ENCODE results near the gene CC2D1A.
"Not testable (repeated sequence)": the region's sequence is repeated elsewhere in the genome, so short reads cannot be mapped to it uniquely, and the experiment has no call there.

The CC2D1A gene

DNA sequence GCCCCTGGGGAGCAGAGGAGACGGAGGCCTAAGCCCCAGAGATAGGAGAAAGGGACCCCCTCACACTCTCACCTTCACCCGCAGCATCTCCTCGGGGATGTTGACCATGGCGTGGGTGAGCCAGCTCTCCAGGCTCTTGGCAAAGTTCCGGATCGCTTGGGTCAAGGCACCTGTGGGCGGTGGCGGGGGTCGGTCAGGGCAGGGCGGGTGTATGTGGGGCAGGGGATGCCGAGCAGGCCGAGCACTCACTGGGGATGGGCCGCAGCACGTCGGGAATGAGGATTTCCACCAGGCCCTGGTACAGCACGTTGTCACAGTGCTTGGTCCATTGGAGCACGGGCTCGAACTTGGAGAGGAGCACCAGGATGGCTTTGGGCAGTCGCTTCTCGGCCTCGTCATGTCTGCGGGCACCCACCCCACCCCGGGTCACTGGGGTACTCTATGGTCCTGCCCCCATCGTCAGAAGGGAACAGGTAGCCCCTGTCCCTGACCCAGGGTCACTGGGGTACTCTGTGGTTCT, 59.4 kb downstream of the CC2D1A start:
- Histone ChIP-seq H4K8ac (ENCODE audit: low read length) (no peak overlapping the region), H3K4ac (ENCODE audit: low read depth in 1 of 2, low read length in 2 of 2) (no peak overlapping the region), H2BK120ac (ENCODE audit: low read depth, low read length) (no peak overlapping the region), H3K79me1 (replicated peaks; ENCODE audit: low read length, poor library complexity, severe bottlenecking) (peaks cover 3% of the 10 kb centered on the region), H2BK5ac (ENCODE audit: low read depth, low read length, poor library complexity, severe bottlenecking) (no peak overlapping the region), H3K4me1 (ENCODE audit: control insufficient read depth, insufficient read depth, low read depth, low read length) (peaks cover 28% of the 10 kb centered on the region), H3K23ac (ENCODE audit: low read length in 2 of 2) (no peak overlapping the region), H3K27me3 (ENCODE audit: control insufficient read depth in 1 of 2, insufficient read depth in 1 of 2, low read length in 2 of 2) (no peaks in the 10 kb centered on the region), H2BK15ac (ENCODE audit: low read depth, poor library complexity, severe bottlenecking) (no peak overlapping the region), H3K9ac (ENCODE audit: low read length) (no peak overlapping the region), H3K9me3 (ENCODE audit: control insufficient read depth, low read length) (no peaks in the 10 kb centered on the region), H2AFZ (ENCODE audit: low read depth, low read length) (no peak overlapping the region), H4K91ac (ENCODE audit: low read length) (no peak overlapping the region), H3K4me2 (ENCODE audit: low read length, poor library complexity, severe bottlenecking) (no peak overlapping the region), H3K27ac (ENCODE audit: low read length, poor library complexity, severe bottlenecking) (no peak overlapping the region), H3K18ac (ENCODE audit: low read depth in 1 of 2, low read length in 2 of 2) (no peak overlapping the region), H2AK5ac (ENCODE audit: low read length, severe bottlenecking) (no peak overlapping the region), H3K36me3 (ENCODE audit: control insufficient read depth in 1 of 2, insufficient read depth in 2 of 2, low read depth in 1 of 2, low read length in 2 of 2) (peaks cover 43 to 85% of the 10 kb centered on the region in 2 experiments), H3K14ac (ENCODE audit: low read length in 2 of 2) (no peak overlapping the region), H2BK12ac (ENCODE audit: low read length in 2 of 2) (no peak overlapping the region), H3K4me3 (ENCODE audit: insufficient read depth in 1 of 2, low read depth in 1 of 2, low read length in 2 of 2) (no peak overlapping the region)
- DNase-seq = no peak
- 95% methylated on average over 24 of the region's 24 CpGs for WGBS

DNA sequence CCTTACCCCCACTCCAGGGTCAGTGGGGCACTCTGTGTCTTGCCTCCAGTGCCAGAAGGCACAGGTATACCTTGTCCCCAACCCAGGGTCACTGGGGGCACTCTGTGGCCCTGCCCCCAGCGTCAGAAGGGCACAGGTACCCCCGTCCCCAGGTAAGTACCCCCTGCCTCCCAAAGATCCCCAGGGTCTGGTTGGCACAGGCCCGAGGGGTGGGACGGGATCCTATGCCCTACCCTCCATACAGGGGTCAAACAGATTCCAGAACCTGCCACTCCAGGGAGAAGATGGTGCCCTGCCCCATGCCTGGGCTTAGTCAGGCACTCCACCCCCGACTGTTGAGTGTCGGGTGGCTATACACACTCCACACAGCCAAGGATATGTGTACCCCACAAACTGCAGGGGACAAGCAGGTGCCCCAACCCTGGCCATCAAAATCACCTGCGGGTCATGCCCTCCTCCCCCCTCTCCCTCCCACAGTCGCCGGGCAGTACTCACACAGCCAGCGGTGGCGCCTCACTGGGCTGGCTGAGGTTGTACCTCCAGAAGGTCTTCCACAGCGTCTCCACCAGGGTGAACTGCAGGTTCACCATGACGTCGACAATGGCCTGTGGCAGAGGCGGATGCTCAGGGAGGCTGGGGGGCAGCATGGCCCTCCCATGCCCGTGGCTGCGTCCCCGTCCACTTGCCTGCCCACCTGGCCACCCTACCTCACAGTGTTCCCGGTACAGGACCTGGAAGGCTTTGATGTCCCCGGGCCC, 60.1 kb downstream of the CC2D1A start:
- DNase-seq = no peak
- Histone ChIP-seq H3K4me3 (ENCODE audit: insufficient read depth in 1 of 2, low read depth in 1 of 2, low read length in 2 of 2) (no peak overlapping the region), H3K27ac (ENCODE audit: low read length, poor library complexity, severe bottlenecking) (no peak overlapping the region)

DNA sequence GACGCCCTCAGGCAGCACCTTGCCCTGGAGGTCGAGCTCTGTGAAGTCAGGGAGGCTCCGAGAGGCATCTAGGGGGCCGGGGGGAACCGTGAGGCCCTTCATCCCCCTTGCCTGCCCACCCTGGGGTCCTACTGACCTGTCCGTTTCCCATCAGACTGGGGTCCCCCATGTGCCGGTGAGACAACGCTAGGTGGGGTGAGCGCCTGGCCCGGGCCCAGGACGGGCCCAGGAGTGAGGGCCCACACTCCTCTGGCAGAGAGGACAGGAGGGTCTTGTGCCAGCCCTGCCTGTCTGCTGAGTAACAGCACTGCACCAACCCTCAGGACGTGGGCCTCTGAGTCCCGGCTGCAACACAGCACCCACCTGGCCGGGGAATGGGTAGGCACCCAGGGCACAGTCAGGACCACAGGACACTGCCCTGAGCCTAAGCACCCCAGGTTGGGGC, 60.7 kb downstream of the CC2D1A start:
- Histone ChIP-seq H2AFZ (ENCODE audit: low read depth, low read length) (no peak overlapping the region), H3K4me1 (ENCODE audit: control insufficient read depth, insufficient read depth, low read depth, low read length) (peaks cover 25% of the 10 kb centered on the region), H4K8ac (ENCODE audit: low read length) (no peak overlapping the region), H2BK5ac (ENCODE audit: low read depth, low read length, poor library complexity, severe bottlenecking) (no peak overlapping the region), H3K36me3 (ENCODE audit: control insufficient read depth in 1 of 2, insufficient read depth in 2 of 2, low read depth in 1 of 2, low read length in 2 of 2) (peaks cover 38 to 78% of the 10 kb centered on the region in 2 experiments), H3K27me3 (ENCODE audit: control insufficient read depth in 1 of 2, insufficient read depth in 1 of 2, low read length in 2 of 2) (no peaks in the 10 kb centered on the region), H3K79me1 (replicated peaks; ENCODE audit: low read length, poor library complexity, severe bottlenecking) (no peaks in the 10 kb centered on the region), H2BK120ac (ENCODE audit: low read depth, low read length) (no peak overlapping the region), H3K4me2 (ENCODE audit: low read length, poor library complexity, severe bottlenecking) (no peak overlapping the region), H3K9ac (ENCODE audit: low read length) (no peak overlapping the region), H3K9me3 (ENCODE audit: control insufficient read depth, low read length) (no peaks in the 10 kb centered on the region), H3K4ac (ENCODE audit: low read depth in 1 of 2, low read length in 2 of 2) (no peak overlapping the region), H3K4me3 (ENCODE audit: insufficient read depth in 1 of 2, low read depth in 1 of 2, low read length in 2 of 2) (no peak overlapping the region), H2AK5ac (ENCODE audit: low read length, severe bottlenecking) (no peak overlapping the region), H3K14ac (ENCODE audit: low read length in 2 of 2) (no peak overlapping the region), H2BK15ac (ENCODE audit: low read depth, poor library complexity, severe bottlenecking) (no peak overlapping the region), H3K27ac (ENCODE audit: low read length, poor library complexity, severe bottlenecking) (no peak overlapping the region), H2BK12ac (ENCODE audit: low read length in 2 of 2) (no peak overlapping the region), H3K18ac (ENCODE audit: low read depth in 1 of 2, low read length in 2 of 2) (no peak overlapping the region), H3K23ac (ENCODE audit: low read length in 2 of 2) (no peak overlapping the region), H4K91ac (ENCODE audit: low read length) (no peak overlapping the region)
- 97% methylated on average over 14 of the region's 14 CpGs for WGBS
- no peak for DNase-seq

More for the DNA sequence above, 60.1 kb downstream of the CC2D1A start:
- Histone ChIP-seq H3K4me1 (ENCODE audit: control insufficient read depth, insufficient read depth, low read depth, low read length) (peaks cover 25% of the 10 kb centered on the region), H2AK5ac (ENCODE audit: low read length, severe bottlenecking) (no peak overlapping the region), H3K9ac (ENCODE audit: low read length) (no peak overlapping the region), H3K79me1 (replicated peaks; ENCODE audit: low read length, poor library complexity, severe bottlenecking) (no peaks in the 10 kb centered on the region), H2BK5ac (ENCODE audit: low read depth, low read length, poor library complexity, severe bottlenecking) (no peak overlapping the region), H3K27me3 (ENCODE audit: control insufficient read depth in 1 of 2, insufficient read depth in 1 of 2, low read length in 2 of 2) (no peaks in the 10 kb centered on the region), H4K8ac (ENCODE audit: low read length) (no peak overlapping the region), H2AFZ (ENCODE audit: low read depth, low read length) (no peak overlapping the region), H3K36me3 (ENCODE audit: control insufficient read depth in 1 of 2, insufficient read depth in 2 of 2, low read depth in 1 of 2, low read length in 2 of 2) (peaks cover 38 to 80% of the 10 kb centered on the region in 2 experiments), H2BK15ac (ENCODE audit: low read depth, poor library complexity, severe bottlenecking) (no peak overlapping the region), H3K18ac (ENCODE audit: low read depth in 1 of 2, low read length in 2 of 2) (no peak overlapping the region), H3K9me3 (ENCODE audit: control insufficient read depth, low read length) (no peaks in the 10 kb centered on the region), H2BK120ac (ENCODE audit: low read depth, low read length) (no peak overlapping the region), H3K23ac (ENCODE audit: low read length in 2 of 2) (no peak overlapping the region), H3K4ac (ENCODE audit: low read depth in 1 of 2, low read length in 2 of 2) (no peak overlapping the region), H3K14ac (ENCODE audit: low read length in 2 of 2) (no peak overlapping the region), H3K4me2 (ENCODE audit: low read length, poor library complexity, severe bottlenecking) (no peak overlapping the region), H2BK12ac (ENCODE audit: low read length in 2 of 2) (no peak overlapping the region), H4K91ac (ENCODE audit: low read length) (no peak overlapping the region)
- 93% methylated on average over 20 of the region's 20 CpGs for whole genome bisulfite sequencing

DNA sequence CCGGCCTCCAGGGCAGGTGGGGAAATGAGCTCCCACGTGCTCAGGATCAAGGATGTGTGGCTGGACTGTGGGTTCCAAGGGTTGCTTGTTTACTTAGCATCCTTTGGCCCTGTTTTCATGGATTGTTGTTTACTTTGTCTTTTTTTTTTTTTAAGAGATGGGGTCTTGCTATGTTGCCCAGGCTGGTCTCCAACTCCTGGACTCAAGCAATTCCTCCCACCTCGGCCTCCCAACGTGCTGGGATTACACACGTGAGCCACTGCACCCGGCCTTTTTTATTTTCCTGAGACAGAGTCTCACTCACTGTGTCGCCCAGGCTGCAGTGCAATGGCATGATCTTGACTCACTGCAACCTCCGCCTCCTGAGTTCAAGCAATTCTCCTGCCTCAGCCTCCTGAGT, 61.2 kb downstream of the CC2D1A start:
- H3K27ac ChIP-seq (ENCODE audit: low read length, poor library complexity, severe bottlenecking); DNase-seq; H3K9me3 ChIP-seq (ENCODE audit: control insufficient read depth, low read length); H3K9ac ChIP-seq (ENCODE audit: low read length); H3K4ac ChIP-seq (ENCODE audit: low read depth in 1 of 2, low read length in 2 of 2); H3K23ac ChIP-seq (ENCODE audit: low read length in 2 of 2); H3K4me3 ChIP-seq (ENCODE audit: insufficient read depth in 1 of 2, low read depth in 1 of 2, low read length in 2 of 2); H3K18ac ChIP-seq (ENCODE audit: low read depth in 1 of 2, low read length in 2 of 2); H4K8ac ChIP-seq (ENCODE audit: low read length); H3K4me2 ChIP-seq (ENCODE audit: low read length, poor library complexity, severe bottlenecking); H3K79me1 ChIP-seq (replicated peaks; ENCODE audit: low read length, poor library complexity, severe bottlenecking); H3K14ac ChIP-seq (ENCODE audit: low read length in 2 of 2); H2AFZ ChIP-seq (ENCODE audit: low read depth, low read length); H4K91ac ChIP-seq (ENCODE audit: low read length); H2BK12ac ChIP-seq (ENCODE audit: low read length in 2 of 2); H2AK5ac ChIP-seq (ENCODE audit: low read length, severe bottlenecking); H3K27me3 ChIP-seq (ENCODE audit: control insufficient read depth in 1 of 2, insufficient read depth in 1 of 2, low read length in 2 of 2); H2BK5ac ChIP-seq (ENCODE audit: low read depth, low read length, poor library complexity, severe bottlenecking); H2BK15ac ChIP-seq (ENCODE audit: low read depth, poor library complexity, severe bottlenecking); H2BK120ac ChIP-seq (ENCODE audit: low read depth, low read length): not testable (repeated sequence)
- H3K36me3 ChIP-seq (ENCODE audit: control insufficient read depth in 1 of 2, insufficient read depth in 2 of 2, low read depth in 1 of 2, low read length in 2 of 2) = peaks cover 40 to 78% of the 10 kb centered on the region in 2 experiments
- peaks cover 20% of the 10 kb centered on the region for H3K4me1 ChIP-seq (ENCODE audit: control insufficient read depth, insufficient read depth, low read depth, low read length)
- WGBS = 95% methylated on average over 8 of the region's 8 CpGs

All from mesenchymal stem cell (in vitro differentiated cells and primary cell).